ENCODE results near the gene KRT33B. TPM values are rescaled to one million over a fixed set of nuclear protein-coding genes. Genes with fewer than 3 reads are reported as not detected.

KRT33B gene
- total RNA-seq, 4 donors from 2014 or later, result not detected

DNA sequence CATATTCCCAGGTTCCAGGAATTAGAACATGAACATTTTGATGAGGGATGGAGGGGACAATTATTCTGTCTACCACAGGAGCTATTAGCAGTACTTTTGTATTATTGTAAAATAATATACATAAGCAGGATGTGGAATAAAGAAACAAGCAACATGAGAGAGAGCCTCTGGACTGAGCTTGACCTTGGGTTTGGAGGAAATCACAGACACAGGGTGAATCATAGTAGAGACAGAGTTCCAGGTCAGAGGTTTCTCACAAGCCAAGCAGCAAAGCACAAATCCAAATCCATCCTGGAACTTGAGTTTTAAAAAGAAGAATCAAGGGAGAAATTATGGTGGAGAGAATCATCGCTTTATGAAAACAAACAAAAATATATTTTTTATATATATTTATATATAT is 22.7 kb upstream of the KRT33B start:
- DNase-seq, result no peak
- Histone ChIP-seq H3K27me3 (no peaks in the 10 kb centered on the region), H3K36me3 (no peaks in the 10 kb centered on the region), H3K4me3 (no peak overlapping the region), H3K4me1 (peaks cover 0 to 11% of the 10 kb centered on the region in 2 donors), H3K9me3 (no peaks in the 10 kb centered on the region), H3K27ac (no peak overlapping the region)
- in situ Hi-C loops (cut with MboI; ENCODE audit: low sequenced_read_pairs in 4 of 4) (no loop called here), intact Hi-C loops (cut with DNase I; ENCODE audit: low total_unique reads) (no loop called here)
- TF ChIP-seq, protein P1, sequence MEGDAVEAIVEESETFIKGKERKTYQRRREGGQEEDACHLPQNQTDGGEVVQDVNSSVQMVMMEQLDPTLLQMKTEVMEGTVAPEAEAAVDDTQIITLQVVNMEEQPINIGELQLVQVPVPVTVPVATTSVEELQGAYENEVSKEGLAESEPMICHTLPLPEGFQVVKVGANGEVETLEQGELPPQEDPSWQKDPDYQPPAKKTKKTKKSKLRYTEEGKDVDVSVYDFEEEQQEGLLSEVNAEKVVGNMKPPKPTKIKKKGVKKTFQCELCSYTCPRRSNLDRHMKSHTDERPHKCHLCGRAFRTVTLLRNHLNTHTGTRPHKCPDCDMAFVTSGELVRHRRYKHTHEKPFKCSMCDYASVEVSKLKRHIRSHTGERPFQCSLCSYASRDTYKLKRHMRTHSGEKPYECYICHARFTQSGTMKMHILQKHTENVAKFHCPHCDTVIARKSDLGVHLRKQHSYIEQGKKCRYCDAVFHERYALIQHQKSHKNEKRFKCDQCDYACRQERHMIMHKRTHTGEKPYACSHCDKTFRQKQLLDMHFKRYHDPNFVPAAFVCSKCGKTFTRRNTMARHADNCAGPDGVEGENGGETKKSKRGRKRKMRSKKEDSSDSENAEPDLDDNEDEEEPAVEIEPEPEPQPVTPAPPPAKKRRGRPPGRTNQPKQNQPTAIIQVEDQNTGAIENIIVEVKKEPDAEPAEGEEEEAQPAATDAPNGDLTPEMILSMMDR (IDR thresholded peaks at IDR 0.05 in 4 of 5, conservative IDR thresholded peaks at IDR 0.05 in 1 of 5), result no peak
- ATAC-seq, result no peak

DNA sequence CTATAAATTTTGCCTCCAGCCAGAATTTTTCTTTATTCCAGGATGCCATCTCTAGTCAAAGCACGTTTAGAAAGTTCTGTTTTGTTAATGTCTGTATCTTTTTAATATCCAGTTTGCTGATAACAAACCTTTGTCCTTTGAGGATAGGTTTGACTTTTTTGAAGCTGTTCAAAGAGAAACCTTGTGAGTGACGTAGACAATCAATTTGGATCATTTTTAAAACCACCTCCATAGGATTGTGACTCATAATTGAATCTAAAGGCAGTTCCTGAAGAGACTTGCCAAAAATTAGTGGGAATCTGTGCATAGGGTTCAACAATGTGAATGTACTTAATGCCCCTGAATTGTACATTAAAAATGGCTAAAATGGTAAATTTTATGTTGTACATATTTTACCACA is 21.9 kb upstream of the KRT33B start:
- Histone ChIP-seq H3K9me3 (peaks cover 0 to 3% (median 1%) of the 10 kb centered on the region in 3 donors), H3K27me3 (no peaks in the 10 kb centered on the region), H3K27ac (no peak overlapping the region), H3K4me3 (no peak overlapping the region), H3K4me1 (peaks cover 0 to 6% of the 10 kb centered on the region in 2 donors), H3K36me3 (no peaks in the 10 kb centered on the region)
- intact Hi-C loops (cut with DNase I; ENCODE audit: low total_unique reads), result no loop called here
- in situ Hi-C loops (cut with MboI; ENCODE audit: low sequenced_read_pairs in 4 of 4), result no loop called here
- DNase-seq (no peak), ATAC-seq (no peak)
- TF ChIP-seq, protein P1 (IDR thresholded peaks at IDR 0.05 in 4 of 5, conservative IDR thresholded peaks at IDR 0.05 in 1 of 5), result no peak
- TF ChIP-seq POLR2A (IDR thresholded peaks at IDR 0.05), result no peak

DNA sequence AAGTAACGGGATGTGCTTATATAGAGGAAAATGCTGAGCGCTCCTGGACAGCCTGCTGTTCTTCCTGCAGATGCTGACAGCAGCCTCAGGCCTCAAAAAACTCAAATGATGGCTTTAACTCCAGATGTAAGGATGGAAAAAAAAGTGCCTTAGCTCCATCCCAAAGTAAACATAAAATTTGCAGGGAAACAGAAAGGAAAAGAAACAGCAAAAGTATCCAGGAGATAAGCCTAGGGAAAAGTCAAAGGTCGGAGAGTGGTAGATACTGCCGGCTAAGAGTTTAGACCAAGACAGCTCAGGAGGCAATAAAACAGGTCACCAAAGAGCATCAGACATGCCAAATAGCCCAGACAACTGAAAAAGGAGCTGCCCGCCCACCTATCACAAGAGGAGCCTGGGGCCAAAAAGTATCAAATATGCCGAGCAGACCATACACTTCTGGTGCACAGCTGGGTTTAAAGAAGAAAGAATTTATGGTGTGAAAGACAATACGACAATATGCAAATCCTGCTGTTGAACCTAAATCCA is 20.9 kb upstream of the KRT33B start:
- in situ Hi-C loops (cut with MboI; ENCODE audit: low sequenced_read_pairs in 4 of 4) (no loop called here), intact Hi-C loops (cut with DNase I; ENCODE audit: low total_unique reads) (no loop called here)
- H3K4me3 ChIP-seq, result no peak overlapping the region
- peaks cover 0 to 4% of the 10 kb centered on the region in 2 donors for H3K4me1 ChIP-seq
- H3K27me3 ChIP-seq, result no peaks in the 10 kb centered on the region
- H3K27ac ChIP-seq, result no peak overlapping the region
- peaks cover 0 to 4% (median 3%) of the 10 kb centered on the region in 3 donors for H3K9me3 ChIP-seq
- no peaks in the 10 kb centered on the region for H3K36me3 ChIP-seq
- TF ChIP-seq POLR2A (IDR thresholded peaks at IDR 0.05), result no peak
- TF ChIP-seq, protein P1 (IDR thresholded peaks at IDR 0.05 in 4 of 5, conservative IDR thresholded peaks at IDR 0.05 in 1 of 5), result no peak
- DNase-seq (no peak), ATAC-seq (no peak)

DNA sequence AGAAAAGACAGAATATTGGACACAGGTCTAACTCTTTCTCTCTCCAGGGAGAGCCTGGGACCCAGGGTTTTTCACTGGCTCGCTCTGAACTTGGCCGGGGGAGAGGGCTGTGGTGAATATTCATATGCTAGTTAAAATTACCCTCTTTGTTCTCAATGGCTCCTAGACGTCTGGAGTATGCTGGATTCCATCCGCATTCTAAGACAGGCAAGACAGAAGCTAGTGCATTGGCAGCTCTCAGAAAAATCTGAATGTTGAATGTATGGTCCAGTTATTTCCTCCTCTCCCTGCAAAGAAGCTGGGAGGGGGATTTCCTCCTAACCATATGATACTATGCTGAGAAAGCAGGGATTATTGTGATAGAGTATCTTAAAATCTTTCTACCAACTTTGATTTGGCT is 18.1 kb upstream of the KRT33B start:
- TF ChIP-seq POLR2A (IDR thresholded peaks at IDR 0.05), result no peak
- TF ChIP-seq, protein P1 (IDR thresholded peaks at IDR 0.05 in 4 of 5, conservative IDR thresholded peaks at IDR 0.05 in 1 of 5), result no peak
- intact Hi-C loops (cut with DNase I; ENCODE audit: low total_unique reads), result no loop called here
- Histone ChIP-seq H3K4me1 (no peaks in the 10 kb centered on the region), H3K36me3 (no peaks in the 10 kb centered on the region), H3K27me3 (no peaks in the 10 kb centered on the region), H3K27ac (no peak overlapping the region), H3K4me3 (no peak overlapping the region), H3K9me3 (peaks cover 0 to 4% (median 3%) of the 10 kb centered on the region in 3 donors)
- ATAC-seq (no peak), DNase-seq (no peak)
- in situ Hi-C loops (cut with MboI; ENCODE audit: low sequenced_read_pairs in 4 of 4), result no loop called here

DNA sequence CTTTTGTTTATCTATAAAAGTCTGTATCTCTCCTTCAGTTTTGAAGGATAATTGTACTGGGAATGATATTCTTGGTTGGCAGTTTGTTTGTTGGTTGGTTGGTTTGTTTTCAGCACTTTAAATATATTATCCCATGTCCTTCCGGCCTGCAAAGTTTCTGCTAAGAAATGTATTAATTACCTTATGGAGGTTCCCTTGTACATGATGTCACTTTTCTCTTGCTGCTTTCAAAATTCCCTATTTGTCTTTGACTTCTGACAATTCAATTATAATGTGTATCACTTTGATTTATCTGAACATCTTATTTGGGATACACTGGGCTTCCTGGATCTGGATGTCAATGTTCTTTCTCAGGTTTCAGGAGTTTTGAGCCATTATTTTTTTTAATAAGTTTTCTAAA is 16.6 kb upstream of the KRT33B start:
- intact Hi-C loops (cut with DNase I; ENCODE audit: low total_unique reads), result no loop called here
- Histone ChIP-seq H3K4me1 (no peaks in the 10 kb centered on the region), H3K9me3 (peaks cover 0 to 4% (median 3%) of the 10 kb centered on the region in 3 donors), H3K4me3 (no peak overlapping the region), H3K27ac (no peak overlapping the region), H3K36me3 (no peaks in the 10 kb centered on the region), H3K27me3 (no peaks in the 10 kb centered on the region)
- DNase-seq (no peak), ATAC-seq (no peak)
- no peak for TF ChIP-seq POLR2A (IDR thresholded peaks at IDR 0.05)
- TF ChIP-seq, protein P1 (IDR thresholded peaks at IDR 0.05 in 4 of 5, conservative IDR thresholded peaks at IDR 0.05 in 1 of 5), result no peak
- in situ Hi-C loops (cut with MboI; ENCODE audit: low sequenced_read_pairs in 4 of 4), result no loop called here

Data from gastrocnemius medialis (tissue), 4 donors.